Measurements from ENCODE around the gene LCTL.

The LCTL gene

GRCh38 chr15:66566963-66567531 lies 1.2 kb upstream of the LCTL start:
- DNase-seq (ENCODE audit: low read depth in 2 of 2), result no peak

GRCh38 chr15:66565141-66565641 lies 607 bp downstream of the LCTL start:
- no peak for DNase-seq (ENCODE audit: low read depth in 2 of 2)

- DNase-seq (ENCODE audit: low read depth in 2 of 2), result no peak
Measured at GRCh38 chr15:66564136-66565041, 1.4 kb downstream of the LCTL start.

DNA sequence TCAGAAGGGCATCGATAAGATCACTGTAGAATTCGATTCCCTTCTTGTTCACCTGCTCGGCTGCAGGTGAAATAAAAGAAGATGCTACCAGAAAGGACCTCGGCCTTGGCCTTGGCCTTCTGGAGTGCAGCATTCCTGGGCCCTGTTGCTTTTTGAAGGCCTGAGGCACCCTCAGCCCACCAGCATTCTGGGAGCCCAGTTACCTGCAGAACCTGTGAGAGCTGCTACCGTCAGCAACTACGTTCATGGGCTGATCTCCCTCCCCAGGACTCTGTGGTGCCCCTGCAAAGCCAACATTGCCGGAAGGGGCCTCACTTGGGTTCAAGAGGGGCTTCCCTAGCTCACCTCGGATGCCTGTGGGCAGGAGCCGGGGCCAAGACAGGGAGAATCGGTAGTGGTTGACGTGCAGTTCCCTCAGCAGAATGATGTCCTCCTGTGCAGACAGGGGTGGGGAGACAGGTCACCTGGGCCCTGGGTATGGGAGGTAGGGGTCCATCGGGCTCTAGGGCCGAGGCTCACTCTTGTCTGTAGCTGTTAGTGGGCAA lies 2.2 kb downstream of the LCTL start:
- DNase-seq (ENCODE audit: low read depth in 2 of 2), result no peak

DNA sequence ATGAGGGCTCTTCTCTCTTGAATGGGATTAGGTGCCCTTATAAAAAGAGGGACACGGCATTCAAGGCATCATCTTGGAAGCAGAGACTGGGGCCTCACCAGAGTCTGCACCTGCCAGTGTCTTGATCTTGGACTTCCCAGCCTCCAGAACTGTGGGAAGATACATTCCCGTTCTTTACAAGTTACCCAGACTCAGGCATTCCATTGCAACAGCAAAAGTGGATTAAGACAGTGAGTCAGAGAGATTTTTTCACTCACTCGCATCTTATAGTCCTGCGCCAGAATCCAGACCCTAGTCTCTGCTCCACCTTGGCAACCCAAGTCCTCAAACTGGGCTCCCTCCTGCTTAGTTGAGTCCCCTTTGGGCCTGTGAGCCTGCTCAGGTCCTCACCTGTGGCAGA lies 2.7 kb downstream of the LCTL start:
- DNase-seq (ENCODE audit: low read depth in 2 of 2), result no peak

DNA sequence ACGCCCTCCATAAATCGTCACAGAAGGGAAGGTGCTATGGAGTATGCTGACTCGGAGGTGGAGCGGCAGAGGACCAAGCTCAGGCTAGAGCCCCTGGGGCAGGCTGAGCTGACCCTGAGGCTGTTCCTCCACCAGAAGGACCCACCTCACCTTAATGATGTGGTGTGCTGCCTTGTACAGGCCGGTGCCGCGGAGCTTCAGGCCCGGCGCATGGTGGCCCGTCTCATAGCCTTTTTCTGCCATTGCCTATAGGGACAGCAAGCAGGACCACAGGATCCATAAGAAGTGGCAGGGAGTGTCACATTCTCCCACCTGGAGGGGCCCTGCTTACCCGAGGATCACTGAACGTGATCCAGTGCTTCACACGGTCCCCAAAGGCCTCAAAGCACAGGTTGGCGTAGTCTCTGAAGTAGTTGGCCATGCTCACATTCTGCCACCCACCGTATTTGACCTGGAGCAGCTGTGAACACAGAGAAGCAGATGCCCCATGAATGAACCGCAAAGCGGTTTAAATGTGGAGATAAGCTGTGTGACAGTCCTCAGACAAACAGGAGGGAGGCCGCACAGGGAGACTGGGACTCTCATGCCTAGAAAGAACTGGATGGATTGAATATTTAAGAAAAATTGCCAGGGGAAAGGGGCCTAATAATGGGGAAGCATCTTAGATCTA lies 4.8 kb downstream of the LCTL start:
- DNase-seq (ENCODE audit: low read depth in 2 of 2), result no peak

- no peak for DNase-seq (ENCODE audit: low read depth in 2 of 2)
Measured at GRCh38 chr15:66558271-66558670, 7.5 kb downstream of the LCTL start.

GRCh38 chr15:66555685-66556084 lies 10.1 kb downstream of the LCTL start:
- DNase-seq (ENCODE audit: low read depth in 2 of 2), result no peak

GRCh38 chr15:66545255-66545654 lies 20.5 kb downstream of the LCTL start:
- DNase-seq (ENCODE audit: low read depth in 2 of 2), result no peak

DNA sequence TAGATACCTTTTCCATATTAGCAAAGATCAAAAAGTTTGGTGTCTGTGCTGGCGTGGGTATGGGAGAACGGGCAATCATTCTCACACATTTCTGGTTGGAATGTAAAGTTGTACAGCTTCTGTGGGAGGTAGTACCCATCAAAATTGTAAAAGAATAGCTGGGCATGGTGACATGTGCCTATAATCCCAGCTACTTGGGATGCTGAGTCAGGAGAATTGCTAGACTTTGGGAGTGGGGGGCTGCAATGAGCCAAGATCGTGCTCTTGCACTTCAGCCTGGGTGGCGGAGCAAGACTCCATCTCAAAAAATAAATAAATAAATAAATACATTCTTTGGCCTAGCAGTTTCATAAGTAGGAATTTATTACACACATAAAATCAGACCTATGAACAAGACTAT lies 22.9 kb downstream of the LCTL start:
- no peak for DNase-seq (ENCODE audit: low read depth in 2 of 2)

DNA sequence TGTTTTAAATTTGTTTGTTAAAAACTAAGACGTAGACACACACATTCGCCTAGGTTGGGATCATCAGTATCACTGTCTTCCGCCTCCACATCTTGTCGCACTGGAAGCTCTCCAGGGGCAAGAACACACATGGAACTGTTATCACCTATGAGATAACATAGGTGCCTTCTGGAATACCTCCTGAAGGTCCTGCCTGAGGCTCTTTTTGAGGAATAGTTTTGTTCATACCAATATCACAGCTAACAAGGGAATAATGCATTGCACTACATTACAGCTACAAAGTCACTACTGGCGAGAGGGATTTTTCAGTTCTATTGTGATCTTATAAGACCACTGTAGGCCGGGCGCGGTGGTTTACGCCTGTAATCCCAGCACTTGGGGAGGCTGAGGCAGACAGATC lies 30.7 kb downstream of the LCTL start:
- no peak for DNase-seq (ENCODE audit: low read depth in 2 of 2)

- DNase-seq (ENCODE audit: low read depth in 2 of 2), result no peak
Measured at GRCh38 chr15:66524838-66525237, 41.0 kb downstream of the LCTL start.

- no peak for DNase-seq (ENCODE audit: low read depth in 2 of 2)
Measured at GRCh38 chr15:66523926-66524325, 41.9 kb downstream of the LCTL start.

GRCh38 chr15:66515901-66516322 lies 49.9 kb downstream of the LCTL start:
- no peak for DNase-seq (ENCODE audit: low read depth in 2 of 2)

- no peak for DNase-seq (ENCODE audit: low read depth in 2 of 2)
Measured at GRCh38 chr15:66514586-66514985, 51.2 kb downstream of the LCTL start.

DNA sequence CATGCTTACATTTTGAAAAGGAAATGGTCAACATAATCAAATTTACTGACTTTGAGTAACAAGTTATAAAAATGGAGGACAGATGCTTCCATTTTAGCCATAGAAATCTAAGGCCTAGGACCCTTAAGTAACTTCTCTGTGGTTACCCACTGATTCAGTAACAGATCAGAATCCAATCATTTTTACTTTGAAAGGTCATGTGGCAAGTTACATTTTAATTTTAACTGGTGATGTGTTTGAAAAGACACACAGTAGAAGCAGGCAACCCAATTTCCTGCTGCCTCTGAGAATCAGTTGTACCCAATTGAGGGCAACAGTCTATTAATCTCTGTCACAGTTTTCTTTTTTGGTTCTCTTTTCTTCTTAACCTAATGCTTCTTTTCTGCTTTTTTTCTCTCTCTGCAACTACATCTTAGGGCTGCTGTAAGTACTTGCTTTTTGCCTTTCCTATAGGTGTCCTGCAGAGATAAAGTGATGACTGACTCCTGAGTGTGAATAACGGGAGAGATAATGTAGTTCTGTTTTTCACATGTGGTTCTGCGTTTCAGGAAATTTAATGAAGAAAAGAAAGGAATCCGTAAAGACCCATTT lies 57.4 kb downstream of the LCTL start:
- DNase-seq (ENCODE audit: low read depth in 2 of 2), result no peak

DNA sequence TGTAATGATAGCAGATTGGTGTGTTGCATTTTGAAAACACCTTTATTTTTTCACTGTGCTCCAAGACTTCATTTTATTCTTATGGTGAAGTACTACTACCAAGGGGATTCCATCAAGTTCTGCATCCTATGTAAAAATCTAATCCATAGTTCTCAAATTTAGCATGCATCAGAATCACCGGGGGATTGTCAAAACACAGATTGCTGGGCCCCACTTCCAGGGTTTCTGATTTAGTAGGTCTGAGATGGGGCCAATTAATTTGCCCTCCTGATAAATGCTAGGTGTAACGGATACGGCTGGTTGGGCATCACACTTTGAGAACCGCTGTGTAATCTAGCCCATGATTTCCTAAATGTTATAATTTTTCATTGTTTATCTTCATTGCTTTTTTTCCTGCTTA lies 60.0 kb downstream of the LCTL start:
- no peak for DNase-seq (ENCODE audit: low read depth in 2 of 2)

- no peak for DNase-seq (ENCODE audit: low read depth in 2 of 2)
Measured at GRCh38 chr15:66505430-66505811, 60.4 kb downstream of the LCTL start.

- DNase-seq (ENCODE audit: low read depth in 2 of 2), result peak; percentile 55 to 64
Measured at GRCh38 chr15:66504563-66505429, 61.0 kb downstream of the LCTL start, which contains the start of the genes RPL4 and ZWILCH. Gene RPL4, minus strand, starts transcription at chr15:66504855. Its CDS starts 65 bp downstream, at chr15:66504790. Gene ZWILCH, plus strand, starts transcription at chr15:66505326. Its CDS starts 13 bp downstream, at chr15:66505339.

DNA sequence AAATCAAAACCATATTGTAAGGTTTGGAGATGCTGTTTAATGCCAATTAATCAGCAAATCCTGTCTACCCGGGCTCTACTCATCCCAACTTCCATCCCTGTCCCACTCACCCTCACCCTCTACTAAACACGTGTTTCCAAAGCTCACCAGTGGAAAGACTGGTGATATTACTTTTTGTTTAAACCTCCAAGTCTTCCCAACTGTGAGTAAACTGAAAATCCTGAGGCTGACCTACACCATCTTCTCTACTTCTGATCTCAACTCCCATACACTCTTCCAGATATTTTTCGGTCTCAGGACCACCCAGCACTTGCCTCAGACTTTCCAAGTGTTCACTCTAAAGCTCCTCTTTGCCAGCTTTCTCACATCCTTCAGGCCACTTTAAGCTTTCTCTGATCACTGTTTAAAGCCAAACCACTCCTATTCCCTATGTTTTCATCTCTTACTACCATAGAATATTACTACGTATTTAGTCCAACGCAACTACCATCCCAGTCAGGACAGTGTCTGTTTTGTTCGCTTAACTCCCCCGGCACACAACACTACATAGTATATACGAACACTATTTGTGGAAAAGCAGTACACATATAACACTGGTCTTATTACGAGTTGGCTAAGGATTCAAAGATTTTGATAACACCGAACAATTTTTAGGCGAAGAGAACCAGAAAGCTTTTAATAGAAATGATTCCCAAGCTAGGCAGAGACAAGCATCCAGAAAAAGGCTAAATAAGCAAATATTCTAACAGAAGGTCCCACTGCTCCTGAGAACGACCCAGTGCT lies 61.8 kb downstream of the LCTL start:
- no peak for DNase-seq (ENCODE audit: low read depth in 2 of 2)
